ENCODE results near the gene OSM. TPM values are rescaled to one million over a fixed set of nuclear protein-coding genes. Genes with fewer than 3 reads are reported as not detected.
"Not testable (repeated sequence)": the region's sequence is repeated elsewhere in the genome, so short reads cannot be mapped to it uniquely, and the experiment has no call there.

OSM gene
- total RNA-seq, 1 donor from 2014 or later: 0.36 TPM

DNA sequence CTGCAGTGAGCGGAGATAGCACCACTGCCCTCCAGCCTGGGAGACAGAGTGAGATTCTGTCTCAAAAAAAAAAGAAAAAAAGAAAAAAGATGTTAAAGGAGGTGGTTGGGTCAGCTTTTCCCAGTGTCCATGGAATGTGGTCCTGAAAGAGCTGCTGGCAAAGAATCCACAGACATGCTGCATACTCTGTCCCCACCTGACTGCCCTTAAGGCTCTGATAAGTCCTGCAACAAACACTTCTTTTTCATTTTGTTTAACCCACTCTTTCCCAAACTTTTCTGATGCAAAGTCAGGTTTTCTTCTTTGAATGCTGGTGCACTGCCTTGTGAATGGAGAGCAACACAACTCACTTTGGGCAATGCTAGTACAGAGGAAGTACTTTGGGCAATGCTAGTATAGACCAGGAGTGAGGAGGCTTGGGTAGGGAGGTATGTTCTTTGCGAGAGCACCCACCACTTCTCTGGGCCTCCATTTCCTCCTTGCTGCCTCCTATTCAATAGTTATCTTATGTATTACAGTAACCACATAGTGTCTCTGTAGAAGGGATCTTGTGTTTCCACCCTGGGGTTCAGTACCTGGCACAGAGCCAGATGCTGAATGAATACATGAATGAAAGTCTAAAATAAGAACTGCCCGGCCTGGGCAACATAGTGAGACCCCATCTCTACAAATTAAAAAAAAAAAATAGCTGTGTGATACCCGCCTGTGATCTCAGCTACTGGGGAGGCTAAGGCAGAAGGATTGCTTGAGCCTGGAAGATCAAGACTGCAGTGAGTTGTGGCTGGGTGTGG lies 39.0 kb downstream of the OSM start:
- DNase-seq (ENCODE audit: low spot score): no peak

DNA sequence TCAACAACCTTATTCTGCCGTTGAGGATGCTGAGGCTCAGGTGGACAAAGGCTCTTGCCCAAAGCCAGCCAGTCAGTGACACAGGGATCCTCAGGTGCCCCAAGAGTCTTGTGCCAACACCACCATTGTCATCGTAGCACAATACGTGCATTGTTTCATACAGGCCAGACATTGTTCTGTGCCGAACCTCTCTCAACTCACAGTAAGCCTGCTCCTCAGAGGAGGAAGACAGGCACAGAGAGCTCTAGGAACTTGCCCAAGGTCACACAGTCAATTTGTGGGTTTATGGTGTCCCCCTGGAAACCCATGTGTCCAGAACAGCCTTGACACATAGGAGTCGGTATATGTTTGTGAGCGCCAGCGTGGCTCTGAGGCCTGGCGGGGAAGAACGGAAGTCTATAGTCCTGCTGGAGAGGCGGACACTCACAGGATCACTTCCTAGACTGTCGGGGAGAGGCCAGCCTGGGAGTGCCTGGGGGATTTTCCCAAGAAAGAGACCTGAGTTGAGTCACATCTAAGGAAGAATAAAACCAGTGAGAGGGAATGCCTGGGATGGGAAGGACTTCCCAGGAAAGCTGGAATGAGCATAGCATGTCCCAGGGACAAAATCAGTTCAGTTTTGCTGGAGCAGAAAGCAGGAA lies 40.3 kb downstream of the OSM start:
- DNase-seq (ENCODE audit: low spot score): no peak

DNA sequence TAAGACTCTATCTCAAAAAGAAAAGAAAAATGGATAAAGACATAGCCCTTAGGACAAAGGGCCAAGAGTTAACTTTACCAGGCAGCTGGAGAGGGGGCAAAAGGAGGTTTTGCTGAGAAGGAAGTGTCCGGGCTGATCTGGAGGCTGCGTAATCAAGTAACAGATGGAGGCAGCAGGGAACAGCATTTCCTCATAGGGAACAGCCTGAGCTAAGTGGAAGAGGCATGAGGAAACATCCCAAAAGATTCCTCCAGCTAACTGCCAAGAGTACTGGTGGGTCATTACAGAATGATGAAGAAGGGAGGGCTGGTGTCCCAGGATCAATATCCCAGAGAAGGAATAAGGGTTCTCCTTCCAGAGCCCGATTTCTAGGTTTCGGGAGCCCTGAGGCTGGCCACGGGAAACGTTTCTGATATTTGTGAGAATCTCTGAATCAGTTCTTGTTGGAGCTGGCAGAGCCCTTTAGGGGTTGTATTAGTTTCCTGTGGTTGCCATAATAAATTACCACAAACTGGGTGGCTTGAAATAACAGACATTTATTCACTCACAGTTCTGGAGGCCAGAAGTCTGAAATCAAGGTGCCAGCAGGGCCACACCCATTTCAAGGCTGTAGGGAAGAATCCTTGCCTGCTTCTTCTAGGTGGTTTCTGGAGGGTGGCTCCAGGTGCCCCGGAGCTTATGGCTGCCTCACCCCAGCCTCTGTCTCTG lies 41.3 kb downstream of the OSM start:
- no peak for DNase-seq (ENCODE audit: low spot score)

DNA sequence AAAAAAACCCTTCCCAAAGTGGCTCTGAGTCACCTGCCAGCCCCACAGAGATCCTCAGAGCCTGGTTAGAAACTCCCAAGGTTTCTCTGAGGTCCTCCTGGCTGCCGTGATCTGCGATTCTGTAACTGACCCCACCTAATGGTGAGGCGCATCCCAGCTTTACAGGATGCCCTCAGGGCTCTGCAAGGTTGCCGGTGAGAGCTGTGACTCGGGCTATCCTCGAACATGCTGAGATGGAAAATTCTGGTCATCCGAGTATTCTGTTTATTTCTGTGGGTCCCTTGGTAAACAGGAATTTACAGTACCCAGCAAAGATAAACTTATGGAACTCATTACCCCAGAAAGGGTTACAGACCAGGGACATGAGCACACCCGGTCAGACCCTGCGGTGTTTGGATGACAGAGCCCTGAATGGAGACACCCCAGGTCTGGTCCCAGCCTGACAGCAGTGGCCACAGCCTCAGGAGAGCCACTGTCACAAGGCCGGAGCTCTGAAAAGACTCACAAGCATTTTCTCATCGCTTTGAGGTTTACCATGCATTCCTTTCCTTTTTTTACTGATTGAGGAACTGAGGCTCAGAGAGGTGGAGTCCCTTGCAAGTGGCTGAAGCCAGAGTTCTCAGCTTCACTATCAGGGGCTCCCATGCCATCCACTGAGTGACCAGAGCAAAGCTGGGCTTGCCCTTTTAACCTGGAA lies 42.3 kb downstream of the OSM start:
- no peak for DNase-seq (ENCODE audit: low spot score)

DNA sequence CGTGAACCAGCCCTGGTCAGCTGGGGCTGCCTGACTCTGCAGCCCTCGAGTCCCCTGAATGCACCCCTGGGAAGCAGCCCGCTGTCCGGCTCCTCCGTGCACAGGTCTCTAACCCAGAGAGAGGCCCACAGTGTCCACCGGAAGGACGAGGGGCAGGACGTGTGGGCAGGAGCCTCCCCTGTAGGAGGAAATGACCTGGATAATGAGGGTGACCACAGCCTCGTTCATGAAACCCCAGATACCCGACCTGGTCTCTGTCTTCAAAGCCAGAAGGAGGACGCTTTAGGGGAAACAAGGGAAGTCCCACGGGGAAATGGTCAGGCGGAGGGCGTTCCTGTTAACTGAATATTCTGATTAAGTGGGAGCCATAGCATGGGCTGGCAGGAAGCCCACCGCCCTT lies 43.3 kb downstream of the OSM start:
- DNase-seq (ENCODE audit: low spot score): no peak

DNA sequence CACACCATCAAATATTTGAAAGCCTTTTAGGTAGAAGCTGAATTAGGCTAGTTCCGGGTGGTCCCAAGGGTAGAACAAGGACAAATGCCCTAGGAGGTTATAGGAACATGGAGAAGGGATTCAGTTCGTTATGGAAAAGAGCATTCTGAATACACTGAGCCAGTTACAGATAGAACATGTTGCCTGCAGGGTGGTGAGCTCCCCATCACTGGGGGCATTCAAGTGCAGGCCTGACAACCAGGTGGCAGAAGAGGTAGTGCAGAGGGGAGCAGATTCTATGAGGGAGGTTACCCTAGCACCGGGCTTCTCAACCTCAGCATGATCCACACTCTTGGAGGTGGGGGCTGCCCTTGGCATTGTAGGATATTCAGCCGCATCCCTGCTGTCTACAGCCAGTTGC lies 44.3 kb downstream of the OSM start:
- no peak for DNase-seq (ENCODE audit: low spot score)

DNA sequence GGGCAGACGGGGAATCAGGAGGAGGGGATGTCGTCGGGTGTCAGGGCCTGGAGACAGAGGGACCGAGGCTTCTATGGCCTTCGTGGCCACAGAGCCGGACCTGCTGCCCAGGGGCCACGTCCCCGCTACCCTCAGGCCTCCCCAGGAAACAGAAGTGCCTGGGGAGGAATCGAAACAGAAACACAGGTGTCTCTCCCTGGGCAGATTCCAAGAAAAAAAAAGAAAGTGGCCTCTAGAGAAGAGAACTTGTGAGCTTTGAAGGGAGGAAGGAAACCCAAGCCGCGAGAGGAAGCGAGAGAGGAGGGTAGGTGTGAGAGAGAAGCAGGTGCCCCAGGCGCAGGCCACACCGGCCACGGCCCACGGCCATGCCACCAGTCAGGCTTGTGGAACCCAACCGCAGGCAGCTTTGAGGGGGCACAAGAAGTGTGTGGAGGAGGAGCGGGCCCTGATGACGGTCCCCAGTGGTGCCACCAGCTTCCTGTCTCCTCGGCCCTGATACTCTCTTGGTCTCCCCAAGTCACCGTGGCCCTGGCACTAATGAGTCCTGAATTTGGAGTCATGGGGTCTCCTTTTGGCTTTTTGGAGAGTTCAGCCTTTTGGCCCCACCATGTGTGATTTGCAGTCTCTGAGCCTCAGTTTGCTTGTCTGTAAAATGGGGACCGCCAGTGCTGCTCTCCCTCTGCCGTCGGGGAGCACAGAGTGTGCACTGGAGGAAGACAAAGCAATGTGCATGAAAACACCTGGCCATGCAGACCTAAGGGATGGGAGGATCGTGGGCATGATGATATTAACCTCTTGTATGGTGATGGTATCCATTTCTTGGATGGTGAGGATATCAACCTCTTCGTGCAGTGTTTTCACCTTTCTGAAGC lies 45.3 kb downstream of the OSM start:
- no peak for DNase-seq (ENCODE audit: low spot score)

DNA sequence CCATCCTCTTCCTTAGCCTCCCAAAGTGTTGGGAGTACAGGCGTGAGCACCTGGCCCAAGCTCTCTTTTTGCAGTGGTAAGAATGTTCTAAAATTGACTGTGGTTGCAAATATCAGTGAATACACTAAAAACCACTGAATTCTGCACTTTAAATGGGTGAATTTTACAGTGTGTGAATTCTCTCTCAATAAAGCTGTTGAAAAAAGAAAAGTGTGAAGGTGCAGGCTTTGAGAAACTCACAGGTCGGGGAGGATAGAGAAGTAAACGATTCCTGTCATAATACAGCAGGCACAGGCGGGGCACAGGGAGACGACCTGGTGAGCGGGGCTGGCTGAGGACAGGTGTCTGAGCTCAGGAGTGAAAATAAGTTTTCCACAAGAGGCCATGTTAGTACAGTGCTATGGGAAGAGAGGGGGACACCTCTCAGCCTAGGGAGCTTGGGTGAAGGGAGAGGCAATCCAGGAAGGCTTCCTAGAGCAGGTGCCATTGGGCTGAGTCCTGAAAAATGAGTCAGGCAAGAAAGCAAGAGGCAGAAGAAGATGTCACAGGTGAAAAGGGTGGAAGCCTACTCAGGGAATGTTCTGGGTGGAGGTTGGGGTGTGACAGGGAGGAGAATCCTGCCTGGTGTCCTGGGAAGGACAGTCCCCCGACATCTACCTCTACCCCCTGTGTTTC lies 46.2 kb downstream of the OSM start:
- no peak for DNase-seq (ENCODE audit: low spot score)

DNA sequence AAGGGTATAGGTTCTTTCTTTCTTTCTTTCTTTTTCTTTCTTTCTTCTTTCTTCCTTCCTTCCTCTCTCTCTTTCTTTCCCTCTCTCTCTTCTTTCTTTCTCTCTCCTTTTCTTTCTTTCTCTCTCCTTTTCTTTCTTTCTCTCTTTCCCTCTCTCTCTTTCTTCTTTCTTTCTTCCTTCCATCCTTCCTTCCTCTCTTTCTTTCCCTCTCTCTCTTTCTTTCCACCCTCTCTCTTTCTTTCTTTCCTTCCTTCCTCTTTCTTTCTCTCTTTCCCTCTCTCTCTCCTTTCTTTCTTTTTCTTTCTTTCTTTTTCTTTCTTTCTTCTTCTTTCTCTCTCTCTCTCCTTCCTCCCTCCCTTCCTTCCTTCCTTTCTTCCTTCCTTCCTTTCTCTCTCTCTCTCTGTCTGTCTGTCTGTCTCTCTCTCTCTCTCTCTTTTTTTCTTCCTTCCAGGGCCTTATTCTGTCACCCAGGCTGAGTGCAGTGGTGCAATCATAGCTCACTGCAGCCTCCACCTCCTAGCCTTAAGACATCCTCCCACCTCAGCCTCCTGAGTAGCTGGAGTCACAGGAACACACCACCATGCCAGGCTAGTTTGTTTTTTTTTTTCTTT lies 46.9 kb downstream of the OSM start:
- DNase-seq (ENCODE audit: low spot score): no peak

DNA sequence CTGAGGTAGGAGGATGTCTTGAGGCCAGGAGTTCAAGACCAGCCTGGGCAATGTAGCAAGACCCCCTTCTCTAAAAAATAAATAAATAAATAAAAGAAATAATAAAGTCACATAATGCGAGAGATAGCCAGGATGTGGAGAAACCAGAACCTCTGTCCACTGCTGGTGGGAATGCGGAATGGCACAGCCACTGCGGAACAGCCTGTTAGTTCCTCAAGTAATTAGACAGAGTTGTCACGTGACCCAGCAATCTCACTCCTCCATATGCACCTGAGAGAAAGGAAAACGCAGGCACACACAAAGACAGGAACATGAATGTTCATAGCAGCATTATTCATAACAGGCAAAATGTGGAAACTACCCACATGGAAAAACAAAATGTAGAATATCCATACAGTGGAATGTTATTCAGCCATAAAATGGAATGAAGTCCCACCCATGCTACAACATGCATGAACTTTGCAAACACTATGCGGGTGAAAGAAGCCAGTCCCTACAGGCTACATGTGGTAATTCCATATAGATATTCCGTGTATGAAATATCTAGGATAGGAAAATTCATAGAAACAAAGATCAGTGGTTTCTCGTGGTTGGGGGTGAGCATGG lies 47.5 kb downstream of the OSM start:
- DNase-seq (ENCODE audit: low spot score): no peak

DNA sequence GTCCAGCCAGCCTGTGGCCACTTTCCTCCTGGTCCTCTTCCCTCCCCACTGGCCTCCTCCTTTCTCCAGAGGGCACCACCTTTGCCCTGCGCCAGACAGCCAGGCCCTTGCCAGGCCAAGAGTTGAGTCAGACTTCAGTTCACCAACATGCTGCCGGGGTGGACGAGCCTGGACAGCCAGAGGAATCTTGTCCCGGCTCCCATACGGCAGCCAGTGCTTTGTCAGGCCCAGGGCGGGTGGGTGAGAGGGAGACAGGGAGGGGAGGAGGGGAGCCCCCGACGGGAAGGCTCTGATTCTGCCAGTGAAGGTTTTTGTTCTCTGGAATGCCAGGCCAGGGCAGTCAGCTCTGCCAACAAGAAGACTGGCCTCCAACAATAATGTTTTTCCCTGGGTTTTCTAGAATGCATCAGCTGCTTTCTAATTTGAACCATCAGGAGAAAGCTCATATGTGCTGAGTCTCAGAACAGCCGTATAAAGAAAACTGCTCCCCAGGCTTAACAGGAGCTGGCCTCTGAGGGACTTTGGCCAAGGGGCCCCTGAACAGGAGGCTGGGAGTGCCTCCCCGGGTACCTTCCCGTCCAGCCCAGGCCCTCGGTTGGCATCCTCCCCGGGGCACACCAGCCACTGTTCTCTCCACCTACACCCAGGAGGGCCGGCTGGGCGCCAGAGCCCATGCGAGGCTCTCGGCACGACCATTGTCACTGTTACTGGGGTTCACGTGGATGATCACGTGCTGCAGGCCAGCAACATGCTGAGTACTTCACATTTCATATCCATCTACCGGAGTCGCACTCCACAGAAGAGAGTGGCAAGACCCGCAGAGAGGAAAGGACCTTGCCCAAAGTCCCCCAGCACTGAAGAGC lies 48.7 kb downstream of the OSM start:
- DNase-seq (ENCODE audit: low spot score): no peak

DNA sequence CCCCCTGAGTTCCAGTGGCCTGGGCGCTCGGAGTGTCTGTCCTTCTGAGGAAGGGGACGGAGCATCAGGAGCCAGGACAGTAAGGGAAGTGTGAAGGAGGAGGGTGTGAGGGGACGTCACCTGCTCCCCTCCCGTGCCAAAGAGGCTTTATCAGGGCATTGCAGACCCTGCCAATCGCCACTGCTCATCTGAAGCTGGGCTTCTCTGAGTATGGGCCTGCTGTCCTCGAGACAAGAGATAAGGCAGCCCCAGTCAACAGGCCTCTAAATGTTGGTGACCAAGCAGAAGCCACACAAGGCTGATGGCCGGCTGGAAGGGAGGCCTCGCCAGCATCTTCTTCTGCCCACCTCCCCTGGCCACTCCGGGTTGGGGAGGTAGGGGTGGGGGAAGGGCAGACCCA lies 49.9 kb downstream of the OSM start:
- no peak for DNase-seq (ENCODE audit: low spot score)

DNA sequence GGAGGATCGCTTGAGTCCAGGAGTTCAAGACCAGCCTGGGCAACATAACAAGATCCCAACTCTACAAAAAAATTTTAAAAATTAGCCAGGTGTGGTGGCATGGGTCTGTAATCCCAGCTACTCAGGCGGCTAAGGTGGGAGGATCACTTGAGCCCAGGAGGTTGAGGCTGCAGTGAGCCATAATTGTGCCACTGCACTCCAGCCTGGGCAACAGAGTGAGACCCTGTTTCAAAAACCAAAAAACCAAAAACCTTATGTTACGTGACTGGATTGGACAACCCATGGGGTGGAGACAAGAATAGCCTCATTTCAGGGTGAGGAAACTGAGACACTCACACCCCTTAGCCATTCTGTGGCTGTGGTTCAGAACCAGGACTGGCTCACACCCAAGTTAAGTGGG lies 50.4 kb downstream of the OSM start:
- not testable (repeated sequence) for DNase-seq (ENCODE audit: low spot score)

DNA sequence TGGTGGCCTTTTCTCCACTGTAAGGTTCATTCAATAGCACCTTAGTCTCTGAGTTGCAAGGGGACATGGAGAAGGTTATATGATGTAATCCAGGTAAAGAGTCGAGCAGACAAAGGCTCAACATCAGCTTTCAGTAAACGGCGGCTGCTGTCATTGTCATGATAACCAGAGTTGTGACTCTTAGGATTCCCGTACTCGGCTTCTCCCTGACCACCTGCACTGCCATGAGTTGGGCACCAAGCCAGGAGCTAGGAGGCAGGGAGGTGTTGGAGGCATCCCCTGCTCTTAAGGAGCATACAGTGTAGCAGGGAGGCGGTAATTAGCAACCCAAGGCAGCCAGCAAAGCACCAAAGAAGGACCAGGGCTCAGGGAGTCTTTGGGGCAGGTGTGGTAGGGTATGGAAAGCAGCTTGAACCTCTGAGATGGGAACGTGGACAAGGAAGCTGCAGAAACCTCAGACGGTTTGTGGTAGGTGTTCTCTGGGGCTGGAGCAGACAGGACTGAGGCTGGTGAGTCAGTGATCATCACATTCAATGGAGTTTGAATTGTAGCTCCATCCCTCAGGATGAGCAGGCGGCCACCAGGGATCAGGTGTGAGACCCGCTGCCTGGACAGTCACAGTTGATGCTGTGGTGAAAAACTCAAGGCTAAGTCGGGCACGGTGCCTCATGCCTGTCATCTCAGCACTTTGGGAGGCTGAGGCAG lies 51.8 kb downstream of the OSM start:
- DNase-seq (ENCODE audit: low spot score): no peak

DNA sequence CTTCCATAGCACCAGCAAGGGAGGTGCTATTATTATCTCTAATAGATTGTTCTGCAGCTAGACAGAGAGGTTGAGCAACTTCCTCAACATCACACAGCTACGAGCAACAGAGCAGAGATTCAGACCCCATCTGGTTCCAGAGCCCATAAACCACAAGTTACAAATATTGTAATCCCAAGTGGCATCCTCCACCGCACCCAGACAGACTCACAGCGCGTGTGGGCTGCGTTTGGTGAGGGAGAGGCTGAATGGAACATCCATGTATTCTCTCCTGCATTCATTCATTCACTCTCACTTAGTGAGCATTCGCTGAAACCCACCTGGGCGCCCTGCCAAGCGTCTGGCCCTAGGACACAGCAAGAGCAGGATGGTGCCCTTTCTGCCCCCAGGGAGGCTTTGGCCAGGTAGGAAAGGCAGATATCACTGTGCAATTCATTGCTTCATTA lies 53.6 kb downstream of the OSM start:
- no peak for DNase-seq (ENCODE audit: low spot score)

All from ureter (tissue), 1 donor.